MM.1S (cell line): Measurements from ENCODE around the gene FOXB1.

Experiments used
- DNase-seq: peaks from one replicate; pipeline ENCODE4 v3.0.0-alpha.2; 2015
- H2AFZ ChIP-seq: fragments of 300-600 bp; sonication (generic); 2 replicates; pipeline ENCODE4 v1.6.0; 2016; ENCODE audit warnings: antibody characterized with exemption, low read length
- H3F3A ChIP-seq: fragments of 300-600 bp; sonication (generic); 2 replicates; pipeline ENCODE4 v1.6.1; 2016; ENCODE audit warnings: mild to moderate bottlenecking, antibody characterized with exemption, low read length, moderate library complexity, mixed read lengths; ENCODE audit not compliant: insufficient read depth
- H3K27ac ChIP-seq: fragments of 300-600 bp; sonication (generic); 2 replicates; pipeline ENCODE4 v1.5.1; 2016; ENCODE audit warnings: mild to moderate bottlenecking, low read length
- H3K27me3 ChIP-seq: fragments of 300-600 bp; sonication (generic); replicated peaks from 2 replicates; pipeline ENCODE4 v1.6.0; 2016; ENCODE audit warnings: low read length; ENCODE audit not compliant: insufficient read depth
- H3K36me3 ChIP-seq: fragments of 300-600 bp; sonication (generic); replicated peaks from 2 replicates; pipeline ENCODE4 v1.6.1; 2016; ENCODE audit warnings: mild to moderate bottlenecking, low read length, mixed read lengths; ENCODE audit not compliant: insufficient read depth
- H3K4me1 ChIP-seq: fragments of 300-600 bp; sonication (generic); 2 replicates; pipeline ENCODE4 v1.6.1; 2016; ENCODE audit warnings: low read length, mixed read lengths
- H3K4me2 ChIP-seq: fragments of 300-600 bp; sonication (generic); 2 replicates; pipeline ENCODE4 v1.6.0; 2016; ENCODE audit warnings: low read depth, low read length
- H3K4me3 ChIP-seq: fragments of 300-600 bp; sonication (generic); 2 replicates; pipeline ENCODE4 v1.5.1; 2016; ENCODE audit warnings: low read length, mixed read lengths
- H3K79me2 ChIP-seq: fragments of 300-600 bp; sonication (generic); 2 replicates; pipeline ENCODE4 v1.6.1; 2016; ENCODE audit warnings: mixed run types, low read length, mixed read lengths
- H3K9ac ChIP-seq: fragments of 300-600 bp; sonication (generic); 2 replicates; pipeline ENCODE4 v1.6.1; 2016; ENCODE audit warnings: low read length, mixed read lengths
- H3K9me2 ChIP-seq: fragments of 300-600 bp; sonication (generic); replicated peaks from 2 replicates; pipeline ENCODE4 v1.6.1; 2016; ENCODE audit warnings: mild to moderate bottlenecking, low read length, mixed read lengths; ENCODE audit not compliant: insufficient read depth
- H3K9me3 ChIP-seq: fragments of 300-600 bp; sonication (generic); replicated peaks from 2 replicates; pipeline ENCODE4 v1.6.1; 2016; ENCODE audit warnings: mild to moderate bottlenecking, low read length, mixed read lengths; ENCODE audit not compliant: insufficient read depth
- H4K20me1 ChIP-seq: fragments of 300-600 bp; sonication (generic); 2 replicates; pipeline ENCODE4 v1.6.1; 2016; ENCODE audit warnings: mild to moderate bottlenecking, low read length, moderate library complexity, mixed read lengths; ENCODE audit not compliant: insufficient read depth
- CTCF ChIP-seq: fragments of 300-600 bp; sonication (generic); IDR thresholded peaks from 2 replicates; pipeline ENCODE4 v1.5.1; 2016; ENCODE audit warnings: antibody characterized with exemption, low read length, mixed read lengths
- EZH2 ChIP-seq: fragments of 300-600 bp; sonication (generic); optimal IDR thresholded peaks from 2 replicates; pipeline ENCODE3; 2017; ENCODE audit warnings: low read depth, mild to moderate bottlenecking, antibody characterized with exemption, low read length, mixed read lengths
- EZH2phosphoT487 ChIP-seq: fragments of 300-600 bp; sonication (generic); IDR thresholded peaks from 2 replicates; pipeline ENCODE4 v1.6.1; 2018; ENCODE audit warnings: antibody characterized with exemption, low read length

Gene FOXB1

GRCh38 chr15:60001610-60002527 lies 2.2 kb upstream of the FOXB1 start:
- Histone ChIP-seq H3K79me2 (no peaks in the 10 kb centered on the region), H3K9ac (no peak overlapping the region), H3K9me2 (no peaks in the 10 kb centered on the region), H3K4me2 (no peak overlapping the region), H3F3A (peaks cover 8% of the 10 kb centered on the region; the same call in 1 of the 2 replicates), H2AFZ (no peak overlapping the region), H3K36me3 (no peaks in the 10 kb centered on the region), H3K4me1 (peaks cover 16% of the 10 kb centered on the region), H3K27me3 (no peaks in the 10 kb centered on the region), H3K9me3 (no peaks in the 10 kb centered on the region), H3K4me3 (no peak overlapping the region), H3K27ac (no peak overlapping the region), H4K20me1 (no peaks in the 10 kb centered on the region)
- no peak for DNase-seq
- TF ChIP-seq EZH2phosphoT487 = no peak
- no peak for TF ChIP-seq CTCF
- no peak for TF ChIP-seq EZH2

GRCh38 chr15:60002528-60003218 lies 1.4 kb upstream of the FOXB1 start:
- H3K4me1 ChIP-seq = peaks cover 19% of the 10 kb centered on the region
- H3K4me3 ChIP-seq = no peak overlapping the region
- peaks cover 7% of the 10 kb centered on the region; the same call in 1 of the 2 replicates for H3F3A ChIP-seq
- DNase-seq = no peak
- no peaks in the 10 kb centered on the region for H3K36me3 ChIP-seq
- H3K79me2 ChIP-seq = no peaks in the 10 kb centered on the region
- TF ChIP-seq CTCF (no peak), EZH2 (no peak), EZH2phosphoT487 (no peak)
- no peak overlapping the region for H3K9ac ChIP-seq
- no peaks in the 10 kb centered on the region for H3K9me2 ChIP-seq
- H3K27me3 ChIP-seq = no peaks in the 10 kb centered on the region
- H4K20me1 ChIP-seq = no peaks in the 10 kb centered on the region
- H3K4me2 ChIP-seq = no peak overlapping the region
- no peak overlapping the region for H3K27ac ChIP-seq
- no peaks in the 10 kb centered on the region for H3K9me3 ChIP-seq
- H2AFZ ChIP-seq = no peak overlapping the region

- Histone ChIP-seq H3K4me1 (peaks cover 17% of the 10 kb centered on the region), H2AFZ (no peak overlapping the region), H3K4me3 (no peak overlapping the region), H3K9me3 (no peaks in the 10 kb centered on the region), H3F3A (0 out of 2 replicates have a peak, but pooled peaks cover 5% of the 10 kb centered on the region), H3K79me2 (no peaks in the 10 kb centered on the region), H3K9ac (no peak overlapping the region), H3K27me3 (no peaks in the 10 kb centered on the region), H3K4me2 (no peak overlapping the region), H3K9me2 (no peaks in the 10 kb centered on the region), H3K36me3 (no peaks in the 10 kb centered on the region), H4K20me1 (no peaks in the 10 kb centered on the region), H3K27ac (no peak overlapping the region)
- no peak for DNase-seq
- no peak for TF ChIP-seq CTCF
- no peak for TF ChIP-seq EZH2phosphoT487
- TF ChIP-seq EZH2 = no peak
These were observed 685 bp upstream of the FOXB1 start for GRCh38 chr15:60003243-60004008.
